Body of pancreas (tissue), 4 donors: ENCODE measurements around the gene PMF1.

ENCODE experiments used
- CTCF ChIP-seq, 7 experiments: fragments of 450-650 bp in 4 of 7; fragments of 200-600 bp in 3 of 7; sonication (generic) in 3 of 7; IDR thresholded peaks; one replicate each; pipeline ENCODE4 v1.5.1; 2016 to 2019; ENCODE audit warnings: antibody characterized with exemption in 7 of 7
- POLR2A ChIP-seq, 3 donors: fragments of 450-650 bp; IDR thresholded peaks; one replicate each; pipeline ENCODE4 v1.6.1; 2016; ENCODE audit warnings: antibody characterized with exemption in 3 of 3, mild to moderate bottlenecking in 2 of 3

- peak in 1 of 3 donors; percentile 4 for TF ChIP-seq POLR2A (IDR thresholded peaks at IDR 0.05)
- no peak for TF ChIP-seq CTCF (IDR thresholded peaks at IDR 0.05)
Measured at GRCh38 chr1:156245451-156246232, 32.8 kb downstream of the PMF1 start.
